Mucosa of rectum (tissue), 2 donors: ENCODE data around the gene CREB3.

ENCODE experiments used
- H3K27ac ChIP-seq, 2 donors: one replicate each; pipeline ENCODE4 v1.7.0; 2013; ENCODE audit warnings: inconsistent platforms in 2 of 2, low read depth in 2 of 2, low read length in 2 of 2
- H3K27me3 ChIP-seq, 2 donors: one replicate each; pipeline ENCODE4 v1.7.0; 2013; ENCODE audit warnings: low read length in 2 of 2; ENCODE audit not compliant: control insufficient read depth in 2 of 2, insufficient read depth in 2 of 2
- H3K36me3 ChIP-seq, 2 donors: one replicate each; pipeline ENCODE4 v1.7.0; 2013; ENCODE audit warnings: low read length in 2 of 2; ENCODE audit not compliant: control insufficient read depth in 2 of 2, insufficient read depth in 2 of 2
- H3K4me1 ChIP-seq, 2 donors: one replicate each; pipeline ENCODE4 v1.7.0; 2013; ENCODE audit warnings: low read length in 2 of 2, mild to moderate bottlenecking in 1 of 2; ENCODE audit not compliant: control insufficient read depth in 2 of 2, insufficient read depth in 2 of 2
- H3K4me3 ChIP-seq, 2 donors: one replicate each; pipeline ENCODE4 v1.7.0; 2013; ENCODE audit warnings: low read length in 2 of 2
- H3K9ac ChIP-seq, 2 donors: one replicate each; pipeline ENCODE4 v1.7.0; 2013; ENCODE audit warnings: low read length in 2 of 2, low read depth in 1 of 2, mild to moderate bottlenecking in 1 of 2
- H3K9me3 ChIP-seq, 2 donors: one replicate each; pipeline ENCODE4 v1.7.0; 2013; ENCODE audit warnings: low read length in 2 of 2; ENCODE audit not compliant: control insufficient read depth in 2 of 2
- donor health status: healthy.
- donor health status: Normal muscosa, but diverticular disease.

CREB3 gene

DNA sequence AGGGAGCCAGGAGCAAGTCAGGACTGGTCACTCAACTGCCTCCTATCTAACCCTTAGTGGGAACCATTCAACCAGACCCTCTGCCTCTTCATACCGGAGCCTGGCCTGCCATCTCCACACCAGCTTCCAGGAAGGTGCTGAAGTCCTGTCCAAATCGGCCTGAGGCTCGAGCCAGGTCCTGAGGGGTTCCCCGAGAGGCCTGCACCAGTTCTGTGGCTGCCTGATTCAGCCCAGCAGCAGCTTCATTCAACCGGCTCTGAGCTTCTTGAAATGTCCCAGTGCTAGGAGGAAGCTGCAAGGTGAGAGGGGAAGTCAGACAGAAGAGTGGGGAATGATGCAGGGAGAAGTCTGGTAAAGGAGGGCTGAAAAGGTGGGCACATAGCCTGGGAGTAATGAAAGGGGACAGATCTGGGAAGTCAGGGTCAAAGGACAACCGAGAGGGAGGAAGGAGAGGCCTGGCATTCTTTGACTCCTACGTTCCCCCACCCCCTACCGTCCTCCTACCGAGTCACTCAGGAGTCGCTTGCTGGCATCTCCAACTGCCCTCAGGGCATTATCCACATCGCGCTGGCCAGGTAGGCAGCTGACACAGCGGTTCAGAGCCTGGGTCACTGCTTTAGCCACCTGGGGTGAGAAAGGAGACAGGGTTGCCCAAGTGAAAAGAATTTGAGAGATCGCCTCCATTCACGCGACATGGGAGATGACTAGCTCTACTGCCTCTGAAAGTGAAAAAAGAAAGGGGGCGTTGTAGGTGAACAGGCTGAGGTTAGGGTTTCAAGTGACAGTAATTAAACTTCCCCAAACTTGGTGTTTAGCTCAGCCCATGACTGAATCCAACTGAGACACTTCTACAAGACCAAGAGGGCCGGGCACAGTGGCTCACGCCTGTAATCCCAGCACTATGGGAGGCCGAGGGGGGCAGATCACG, 20.7 kb upstream of the CREB3 start:
- no peak overlapping the region for H3K27ac ChIP-seq
- no peak overlapping the region for H3K4me3 ChIP-seq
- H3K36me3 ChIP-seq: peaks cover 80 to 85% of the 10 kb centered on the region in 2 donors
- H3K9me3 ChIP-seq: no peaks in the 10 kb centered on the region
- no peaks in the 10 kb centered on the region for H3K4me1 ChIP-seq
- H3K27me3 ChIP-seq: no peaks in the 10 kb centered on the region
- no peak overlapping the region for H3K9ac ChIP-seq

DNA sequence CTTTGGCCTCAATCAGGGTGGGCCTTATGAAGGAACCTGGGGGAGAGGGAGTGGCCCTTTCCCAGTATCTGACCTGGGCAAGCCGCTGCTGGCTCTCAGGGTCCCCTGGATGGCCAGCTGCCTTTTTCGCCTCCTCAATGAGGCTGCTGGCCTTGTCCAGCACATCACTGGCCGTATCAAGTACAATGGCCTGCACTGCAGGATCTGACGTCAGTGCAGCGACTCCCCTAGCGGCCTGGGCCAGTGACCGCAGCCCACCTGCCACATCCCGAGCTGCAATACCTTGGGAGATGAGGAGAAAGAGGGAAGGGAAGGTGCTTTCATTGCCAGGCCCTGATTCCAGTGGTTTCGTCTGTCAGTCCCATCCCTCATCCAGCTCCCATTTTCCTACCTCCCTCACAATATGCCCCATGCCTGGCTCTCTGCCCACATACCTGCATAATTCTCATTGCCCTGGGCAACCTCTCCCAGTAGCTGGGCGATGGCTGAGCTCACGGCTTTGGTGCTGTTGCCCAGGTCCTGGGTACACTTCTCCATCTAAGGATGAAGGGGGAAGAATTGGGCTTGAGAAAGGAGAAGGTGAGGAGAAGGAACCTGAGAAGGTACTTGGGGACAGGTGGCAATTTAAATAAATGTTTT, 19.6 kb upstream of the CREB3 start:
- no peak overlapping the region for H3K27ac ChIP-seq
- H3K4me3 ChIP-seq: no peak overlapping the region
- peaks cover 80 to 85% of the 10 kb centered on the region in 2 donors for H3K36me3 ChIP-seq
- H3K9me3 ChIP-seq: no peaks in the 10 kb centered on the region
- no peaks in the 10 kb centered on the region for H3K4me1 ChIP-seq
- no peak overlapping the region for H3K9ac ChIP-seq
- no peaks in the 10 kb centered on the region for H3K27me3 ChIP-seq

DNA sequence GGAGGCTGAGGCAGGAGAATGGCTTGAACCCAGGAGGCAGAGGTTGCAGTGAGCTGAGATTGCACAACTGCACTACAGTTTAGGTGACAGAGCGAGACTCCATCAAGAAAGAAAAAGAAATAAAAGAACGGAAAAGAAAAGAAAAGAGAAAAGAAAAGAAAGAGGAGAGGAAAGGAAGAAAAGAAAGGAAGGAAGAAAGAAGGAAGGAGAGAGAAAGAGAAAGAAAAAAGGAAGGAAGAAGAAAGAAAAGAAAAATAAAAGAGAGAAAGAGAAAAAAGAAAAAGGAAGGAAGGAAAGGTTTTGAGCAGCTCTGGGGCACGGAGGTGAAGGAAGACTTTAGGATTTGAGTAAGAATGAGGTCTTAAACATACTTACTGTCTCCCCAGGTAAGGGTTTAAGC, 18.9 kb upstream of the CREB3 start:
- Histone ChIP-seq H3K27me3 (no peaks in the 10 kb centered on the region), H3K9ac (no peak overlapping the region), H3K27ac (no peak overlapping the region), H3K9me3 (no peaks in the 10 kb centered on the region), H3K4me1 (no peaks in the 10 kb centered on the region), H3K4me3 (no peak overlapping the region), H3K36me3 (peaks cover 81 to 85% of the 10 kb centered on the region in 2 donors)

DNA sequence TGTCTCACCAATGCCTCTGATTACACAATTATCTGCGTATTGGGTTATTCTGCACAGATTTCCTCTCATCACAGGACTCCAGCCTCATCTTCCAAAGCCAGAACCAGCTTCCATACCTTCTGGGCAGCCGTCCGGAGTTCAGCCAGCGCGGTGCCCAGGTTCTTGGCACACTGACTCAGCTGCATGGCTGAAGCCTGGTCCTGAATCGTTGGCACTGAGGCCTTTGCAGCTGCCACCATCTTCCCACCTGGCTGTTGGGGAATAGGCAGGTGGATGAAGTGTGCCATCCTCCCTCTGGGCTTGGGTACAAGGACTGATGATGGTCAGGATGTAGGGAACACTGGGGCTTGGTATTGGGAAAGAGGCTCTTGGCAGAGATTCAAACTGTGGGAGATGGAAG, 18.3 kb upstream of the CREB3 start:
- peaks cover 87% of the 10 kb centered on the region in 2 donors for H3K36me3 ChIP-seq
- no peaks in the 10 kb centered on the region for H3K9me3 ChIP-seq
- no peak overlapping the region for H3K4me3 ChIP-seq
- H3K27ac ChIP-seq: no peak overlapping the region
- no peak overlapping the region for H3K9ac ChIP-seq
- no peaks in the 10 kb centered on the region for H3K4me1 ChIP-seq
- H3K27me3 ChIP-seq: no peaks in the 10 kb centered on the region

DNA sequence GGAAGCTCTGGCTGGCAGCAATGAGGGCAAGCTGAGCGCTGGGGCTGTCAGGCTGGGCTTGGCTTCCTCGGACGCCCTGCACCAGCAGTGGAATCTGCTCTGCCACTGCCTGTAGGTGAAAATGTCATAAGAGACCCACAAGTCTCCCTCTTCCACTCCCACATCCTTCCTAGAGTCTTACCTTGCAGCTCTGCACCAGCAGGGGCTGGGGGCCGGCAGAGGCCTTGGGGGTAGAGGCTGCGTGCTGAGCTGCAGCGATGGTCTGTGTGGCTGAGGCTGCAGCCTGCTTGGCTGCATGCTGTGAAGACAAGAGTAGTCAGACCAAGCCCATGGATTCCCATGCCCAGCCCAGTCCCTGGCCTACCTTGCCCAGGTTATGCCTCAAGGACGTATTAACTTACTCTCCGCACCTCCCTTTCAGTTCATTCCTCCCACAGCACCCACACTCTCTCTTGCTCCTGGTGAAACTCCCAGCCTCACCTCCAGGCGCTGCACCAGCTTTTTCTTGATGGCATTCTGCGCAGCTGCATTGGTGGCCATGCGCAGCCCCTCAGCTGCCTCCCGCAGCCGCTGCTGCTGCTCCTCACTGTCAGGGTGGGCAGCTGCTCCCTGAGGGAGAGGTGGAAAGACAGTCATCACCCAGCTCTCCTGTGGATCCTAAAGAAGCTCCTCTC, 17.8 kb upstream of the CREB3 start:
- H3K27ac ChIP-seq: no peak overlapping the region
- H3K4me3 ChIP-seq: no peak overlapping the region
- H3K9me3 ChIP-seq: no peaks in the 10 kb centered on the region
- no peak overlapping the region for H3K9ac ChIP-seq
- H3K27me3 ChIP-seq: no peaks in the 10 kb centered on the region
- no peaks in the 10 kb centered on the region for H3K4me1 ChIP-seq
- peaks cover 90% of the 10 kb centered on the region in 2 donors for H3K36me3 ChIP-seq

DNA sequence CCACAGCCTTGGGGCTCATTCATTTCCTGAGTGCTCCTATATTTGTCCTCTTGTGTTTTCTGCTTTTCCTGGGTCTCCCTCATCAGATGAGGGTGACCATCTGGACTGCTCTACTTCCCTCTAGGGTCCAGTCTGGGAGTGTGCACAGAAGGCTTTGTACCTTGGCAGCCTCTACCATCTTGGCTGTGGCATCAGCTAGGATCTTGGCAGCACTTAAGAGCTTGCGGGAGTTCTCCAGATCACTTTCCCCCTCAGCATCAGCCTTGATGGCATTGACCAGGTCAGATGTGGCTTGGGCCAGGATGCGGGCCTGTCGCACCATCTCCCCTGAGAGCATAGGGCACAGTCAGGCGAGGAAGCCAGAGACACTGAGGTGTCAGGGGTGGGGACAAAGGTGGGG, 16.2 kb upstream of the CREB3 start:
- Histone ChIP-seq H3K9me3 (no peaks in the 10 kb centered on the region), H3K9ac (no peak overlapping the region), H3K4me3 (no peak overlapping the region), H3K36me3 (peaks cover 93 to 94% of the 10 kb centered on the region in 2 donors), H3K27ac (no peak overlapping the region), H3K27me3 (no peaks in the 10 kb centered on the region), H3K4me1 (no peaks in the 10 kb centered on the region)

DNA sequence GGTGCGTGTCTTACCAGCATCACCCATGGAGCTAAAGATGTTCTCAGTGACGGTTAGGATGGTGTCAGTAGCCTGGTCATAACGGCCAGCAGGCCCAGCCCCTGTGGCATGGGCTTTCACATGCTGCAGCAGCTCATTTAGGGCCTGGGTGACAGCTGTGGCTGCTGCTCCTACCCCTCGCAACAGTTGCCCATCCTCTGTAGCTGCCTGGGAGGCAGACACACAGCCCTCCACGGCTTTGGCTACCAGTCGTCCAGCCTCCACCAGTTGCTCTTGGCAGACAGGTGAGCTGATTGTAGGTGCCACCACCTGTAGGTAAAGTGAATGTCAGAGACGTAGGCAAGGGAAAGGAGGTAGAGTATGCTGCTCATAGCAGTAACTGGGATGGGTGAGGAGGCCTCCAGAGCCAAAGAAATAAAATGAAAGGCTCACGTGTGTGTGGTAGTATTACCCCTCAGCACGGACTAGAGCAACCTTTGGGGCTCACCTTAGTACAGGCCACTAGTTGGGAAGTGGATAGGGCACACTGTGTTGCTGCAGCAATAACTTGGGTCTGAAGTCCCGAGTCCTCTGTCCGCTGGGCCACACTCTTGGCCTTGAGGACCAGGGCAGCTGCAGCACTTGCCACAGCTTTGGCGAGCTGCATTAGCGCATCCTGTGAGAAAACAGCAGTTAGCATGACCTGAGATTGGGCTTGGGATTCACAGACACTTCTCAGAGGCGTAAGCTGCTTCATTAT, 15.2 kb upstream of the CREB3 start:
- Histone ChIP-seq H3K9me3 (no peaks in the 10 kb centered on the region), H3K4me3 (no peak overlapping the region), H3K27me3 (no peaks in the 10 kb centered on the region), H3K4me1 (no peaks in the 10 kb centered on the region), H3K27ac (no peak overlapping the region), H3K36me3 (peaks cover 93 to 95% of the 10 kb centered on the region in 2 donors), H3K9ac (no peak overlapping the region)

DNA sequence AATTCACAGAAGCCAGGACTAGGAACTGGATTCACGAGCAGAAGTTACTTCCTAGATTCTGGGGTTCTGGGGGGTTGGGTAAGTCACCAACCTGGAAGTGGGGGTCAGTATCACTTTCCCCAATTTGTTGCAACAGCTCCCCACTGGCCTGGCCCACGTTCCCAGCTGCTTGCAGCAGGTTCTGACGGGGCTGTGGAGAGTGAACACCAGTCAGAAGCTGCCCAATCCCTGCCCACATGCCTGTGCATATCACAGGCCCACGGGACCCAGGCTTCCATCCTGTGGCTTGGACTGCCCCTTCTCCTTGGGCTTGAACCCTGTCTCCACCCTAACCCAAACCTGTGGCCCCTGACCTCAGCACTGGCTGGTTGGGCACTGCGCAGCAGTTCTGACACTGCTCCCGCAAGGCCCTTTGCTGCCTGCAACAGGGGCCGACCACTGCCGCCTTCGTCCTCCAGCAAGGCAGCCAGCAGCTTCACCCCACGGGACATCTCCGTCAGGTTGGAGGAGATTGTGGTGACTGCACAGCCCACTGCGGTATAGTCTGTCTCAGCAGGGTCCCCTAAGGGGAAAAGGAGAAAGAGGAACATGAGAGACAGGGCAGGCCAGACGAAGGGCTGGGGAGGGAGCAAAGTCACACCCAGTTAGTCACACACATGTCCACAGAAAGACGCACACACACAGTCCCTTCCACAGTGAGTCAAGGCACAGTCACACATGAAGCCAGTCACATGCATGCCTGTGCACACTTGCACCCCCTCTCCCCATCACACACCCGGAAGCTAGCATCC, 13.6 kb upstream of the CREB3 start:
- no peak overlapping the region for H3K9ac ChIP-seq
- H3K36me3 ChIP-seq: peaks cover 93 to 100% of the 10 kb centered on the region in 2 donors
- H3K9me3 ChIP-seq: no peaks in the 10 kb centered on the region
- H3K4me1 ChIP-seq: no peaks in the 10 kb centered on the region
- H3K4me3 ChIP-seq: no peak overlapping the region
- H3K27ac ChIP-seq: no peak overlapping the region
- H3K27me3 ChIP-seq: no peaks in the 10 kb centered on the region

DNA sequence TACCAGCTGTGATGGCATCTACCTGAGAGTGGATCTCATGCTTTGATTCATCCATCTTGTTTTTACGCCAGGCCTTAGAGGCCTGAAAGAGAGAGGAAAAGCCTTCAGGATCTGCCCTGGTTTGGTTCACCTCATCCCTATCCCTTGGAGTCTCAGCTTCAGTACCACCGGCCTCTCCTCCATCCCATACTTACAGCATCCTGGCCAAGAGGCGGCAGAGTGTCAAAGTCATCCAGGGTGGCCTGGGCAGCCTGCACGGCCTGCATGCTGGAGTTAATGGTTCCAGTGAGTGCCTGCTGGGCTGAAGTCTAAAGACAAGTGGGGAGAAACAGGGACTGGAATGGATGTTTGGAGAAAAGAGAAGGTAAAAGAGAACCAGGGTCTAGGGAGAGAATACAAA, 12.9 kb upstream of the CREB3 start:
- Histone ChIP-seq H3K4me3 (no peak overlapping the region), H3K9me3 (no peaks in the 10 kb centered on the region), H3K27ac (no peak overlapping the region), H3K36me3 (peaks cover 93 to 100% of the 10 kb centered on the region in 2 donors), H3K4me1 (no peaks in the 10 kb centered on the region), H3K27me3 (no peaks in the 10 kb centered on the region), H3K9ac (no peak overlapping the region)
